Activated effector memory CD4-positive, alpha-beta T cell treated with Interleukin-2 at 50 U/mL for 16 hours (primary cell): ENCODE measurements around the gene LRRN4CL.
"Not testable (repeated sequence)": the region's sequence is repeated elsewhere in the genome, so short reads cannot be mapped to it uniquely, and the experiment has no call there.

Experiments used
- DNase-seq: peaks from one replicate; pipeline ENCODE4 v3.0.0-alpha.2; 2020

Gene LRRN4CL

DNA sequence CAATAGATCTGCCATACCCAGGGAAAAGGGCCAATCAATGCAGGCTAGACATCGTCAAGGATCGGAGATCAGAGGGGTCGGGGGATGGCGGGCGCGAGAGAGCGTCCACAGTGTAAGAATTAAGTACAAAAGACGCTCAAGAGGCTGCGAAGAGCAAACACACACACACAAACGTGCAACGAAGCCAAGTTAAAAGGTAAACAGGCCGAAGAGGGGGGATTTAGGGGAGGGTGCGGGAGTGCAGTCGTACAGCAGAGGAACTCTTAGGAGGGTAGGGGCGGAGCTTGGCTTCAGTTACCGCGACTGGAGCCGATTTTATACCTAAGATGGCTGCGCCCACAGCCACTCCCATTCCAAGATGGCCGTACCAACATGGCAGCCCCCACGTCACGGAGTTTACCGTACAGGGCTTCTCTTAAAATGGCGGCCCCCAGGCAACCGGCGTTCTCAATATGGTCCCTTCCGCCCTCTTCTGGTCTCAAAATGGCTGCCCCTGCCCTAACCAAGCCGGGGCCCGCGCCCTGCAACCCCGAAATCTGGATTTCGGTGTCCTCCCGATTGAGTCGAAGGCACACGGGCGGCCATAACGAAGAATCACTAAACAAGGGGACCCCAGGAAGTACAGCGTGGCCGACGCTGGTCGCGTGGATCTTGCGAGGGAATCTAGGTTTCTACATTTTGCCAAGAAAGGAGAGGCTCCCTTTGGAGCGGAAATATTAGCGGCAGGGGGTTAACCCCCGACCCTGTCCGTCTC is 20.1 kb upstream of the LRRN4CL start:
- peak; percentile 94 for DNase-seq

DNA sequence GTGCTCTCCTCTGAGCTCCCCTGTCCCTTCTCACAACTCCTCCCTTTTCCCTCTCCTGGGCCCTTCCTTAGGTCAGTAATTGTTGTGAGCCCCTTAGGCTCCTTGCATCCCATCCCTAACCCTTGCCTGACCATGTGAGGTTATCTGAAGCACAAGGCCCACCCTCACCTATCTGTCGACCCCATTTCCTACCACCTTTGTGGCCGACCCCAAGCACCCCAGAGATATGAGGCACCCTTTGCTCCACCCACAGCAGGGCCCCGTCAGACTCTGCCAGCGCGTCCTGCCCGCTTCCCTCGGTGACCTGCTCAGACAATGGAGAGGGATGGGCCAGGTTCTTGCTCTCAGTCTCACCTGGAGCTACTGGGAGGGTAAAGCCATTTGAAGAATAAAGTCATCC is 19.5 kb upstream of the LRRN4CL start:
- DNase-seq, result peak; percentile 40

DNA sequence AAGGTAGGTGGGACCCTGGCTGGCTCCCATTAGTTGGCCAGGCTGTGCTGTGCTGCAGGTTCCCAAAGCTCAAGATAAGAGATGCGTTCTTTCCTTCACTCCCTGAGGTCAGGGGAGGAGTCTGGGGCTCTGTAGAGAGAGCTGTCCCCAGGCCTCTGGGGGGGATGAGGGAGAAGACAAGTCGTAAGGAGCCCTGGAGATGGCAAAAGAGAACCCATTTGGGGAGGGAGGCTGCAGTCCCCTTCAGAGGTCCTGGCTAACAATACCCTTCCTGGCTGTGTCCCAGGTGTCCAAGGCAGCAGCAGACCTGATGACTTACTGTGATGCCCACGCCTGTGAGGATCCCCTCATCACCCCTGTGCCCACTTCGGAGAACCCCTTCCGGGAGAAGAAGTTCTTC is 19.1 kb upstream of the LRRN4CL start:
- DNase-seq, result no peak

DNA sequence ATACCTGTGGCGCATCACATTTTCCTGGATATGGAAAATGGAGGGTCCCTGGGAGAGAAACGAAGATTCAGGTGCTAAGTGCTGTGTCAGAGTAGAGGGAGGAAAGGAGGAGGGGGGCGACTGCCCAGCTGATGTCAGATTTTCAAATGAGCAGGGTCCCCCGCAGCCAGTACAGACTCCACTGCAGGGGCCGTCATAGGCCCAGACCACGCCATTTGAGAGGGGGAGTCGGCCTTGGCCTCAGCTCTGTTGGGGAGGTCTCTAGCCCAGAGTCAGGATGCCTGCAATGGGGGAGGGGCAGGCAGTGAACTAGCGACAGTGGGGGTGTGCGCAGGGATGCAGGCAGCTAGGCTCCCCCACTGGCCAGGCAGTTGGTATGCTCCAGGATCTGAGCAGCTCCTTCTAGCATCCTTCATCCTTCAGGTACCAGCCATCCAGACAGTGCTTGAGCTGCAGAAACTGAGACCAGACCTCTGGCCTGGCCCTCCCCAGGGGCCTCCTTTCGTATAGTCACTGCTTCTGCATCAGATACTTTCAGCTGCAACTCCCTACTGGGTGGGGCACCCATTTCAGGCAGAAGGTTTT is 18.0 kb upstream of the LRRN4CL start, which contains the start of the genes BSCL2 and GNG3:
Gene BSCL2 (minus strand): TSS at position 148 of the 585 bp plus-strand sequence. CDS start 229 bp downstream, outside the sequence.
Gene GNG3 (plus strand): TSS at position 400 of the 585 bp plus-strand sequence. CDS start 620 bp downstream, outside the sequence.
- no peak for DNase-seq

DNA sequence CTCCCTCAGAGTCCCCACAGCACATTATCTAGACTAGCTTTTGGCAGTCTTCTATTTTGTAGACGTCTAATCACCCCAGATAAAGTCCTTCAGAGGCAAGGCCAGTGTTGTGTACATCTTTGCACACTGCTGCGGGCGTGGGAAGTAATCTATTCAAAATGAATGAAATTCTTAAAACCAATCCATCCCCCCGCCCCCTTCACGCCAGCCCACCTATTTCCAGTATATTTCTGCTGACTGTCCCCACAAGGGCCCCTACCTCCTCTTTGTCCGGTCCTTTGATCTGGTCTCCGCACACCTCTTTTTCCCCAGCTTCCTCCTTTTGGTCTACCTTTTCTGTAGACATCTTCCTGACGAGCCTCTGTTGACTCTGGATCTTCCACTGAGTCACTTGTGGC is 17.5 kb upstream of the LRRN4CL start:
- DNase-seq, result no peak

DNA sequence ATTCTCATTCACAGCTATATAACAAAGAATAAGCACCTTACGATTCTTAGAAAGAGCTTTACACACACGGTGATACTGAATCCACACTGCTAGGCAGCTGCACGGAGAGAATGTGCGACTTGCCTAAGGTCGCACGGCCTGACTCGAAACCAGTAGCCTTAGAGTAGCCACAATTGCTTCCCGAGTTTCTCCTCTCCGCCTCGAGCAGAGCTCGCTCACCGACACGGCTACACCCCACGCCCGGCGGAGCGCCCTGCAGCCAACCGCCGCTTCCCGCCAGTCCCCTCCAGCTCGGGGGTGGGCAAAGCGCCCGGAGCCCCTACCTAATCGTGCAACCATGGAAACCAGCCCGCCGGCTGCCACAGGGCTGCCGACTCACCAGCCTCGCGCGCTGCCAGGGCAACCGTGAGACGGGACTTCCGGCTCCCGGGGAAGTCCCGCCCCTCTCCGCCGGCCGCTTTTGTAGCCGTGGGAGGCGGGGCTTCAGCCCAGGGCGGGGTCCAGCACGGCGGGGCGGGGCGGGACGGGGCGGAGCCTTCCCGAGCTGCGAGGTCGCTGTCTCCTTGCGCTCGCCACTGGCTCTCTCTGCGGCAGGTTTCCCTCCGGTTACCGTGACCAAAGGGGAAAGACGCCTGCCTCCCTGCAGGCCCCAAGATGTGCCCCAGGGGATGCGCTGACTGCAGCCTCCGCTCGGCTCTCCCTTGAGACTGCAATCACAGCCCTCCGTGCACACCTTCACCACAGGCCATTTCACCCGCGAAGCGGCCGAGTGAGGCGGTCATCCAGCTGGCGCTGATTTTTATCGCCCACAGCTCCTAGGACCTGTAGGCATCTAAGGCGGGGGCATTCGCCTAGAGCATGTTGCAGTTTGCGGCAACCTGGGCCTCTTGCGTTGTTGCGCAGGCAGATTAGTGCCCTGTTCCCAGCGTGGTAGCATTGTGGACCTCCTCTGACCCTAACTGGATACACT is 16.8 kb upstream of the LRRN4CL start:
- DNase-seq, result peak; percentile 88

DNA sequence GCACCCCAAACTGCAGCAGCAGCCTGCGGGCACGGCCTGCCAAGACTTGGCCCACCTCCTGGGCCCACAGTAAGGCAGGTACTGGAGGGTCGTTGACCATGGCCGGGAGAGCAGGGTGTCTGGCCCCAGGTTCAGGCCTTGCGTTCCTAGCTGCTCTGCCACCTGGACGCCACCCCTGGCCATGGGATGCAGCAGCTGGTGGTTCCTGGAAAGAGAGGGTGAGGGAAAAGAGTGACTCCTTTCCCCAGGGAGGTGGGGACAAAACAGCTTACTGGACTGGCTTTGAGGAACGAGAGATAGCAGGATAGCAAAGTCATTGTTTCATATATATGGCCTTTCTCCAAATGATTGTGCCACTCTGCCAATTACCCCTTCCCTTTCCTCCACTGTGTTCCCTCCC is 16.1 kb upstream of the LRRN4CL start:
- DNase-seq, result no peak

DNA sequence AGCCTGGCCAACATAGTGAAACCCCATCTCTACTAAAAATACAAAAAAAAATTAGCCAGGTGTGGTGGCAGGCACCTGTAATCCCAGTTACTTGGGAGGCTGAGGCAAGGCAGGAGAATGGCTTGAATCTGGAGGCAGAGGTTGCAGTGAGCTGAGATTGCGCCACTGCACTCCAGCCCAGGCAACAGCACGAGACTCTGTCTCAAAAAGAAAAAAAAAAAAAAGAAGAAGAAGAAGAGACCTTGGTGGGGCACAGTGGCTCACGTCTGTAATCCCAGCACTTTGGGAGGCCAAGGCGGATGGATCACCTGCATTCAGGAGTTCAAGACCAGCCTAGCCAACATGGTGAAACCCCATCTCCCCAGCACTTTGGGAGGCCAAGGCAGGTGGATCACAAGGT is 14.6 kb upstream of the LRRN4CL start:
- not testable (repeated sequence) for DNase-seq

DNA sequence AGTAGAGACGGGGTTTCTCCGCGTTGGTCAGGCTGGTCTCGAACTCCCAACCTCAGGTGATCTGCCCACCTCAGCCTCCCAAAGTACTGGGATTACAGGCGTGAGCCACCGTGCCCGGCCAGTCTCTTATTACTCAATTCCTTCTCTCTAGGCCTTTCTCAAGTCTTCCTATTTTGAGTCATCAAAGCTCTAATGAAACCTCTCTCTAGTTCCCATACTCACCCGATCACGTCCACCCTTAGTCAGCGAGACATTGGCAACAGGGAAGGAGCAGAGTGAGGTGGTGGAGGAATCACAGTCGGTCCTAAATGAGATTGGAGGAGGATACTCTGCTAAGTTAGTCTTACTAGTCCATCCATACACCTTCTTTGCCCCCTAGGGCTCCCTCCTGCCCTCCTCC is 12.9 kb upstream of the LRRN4CL start:
- no peak for DNase-seq

DNA sequence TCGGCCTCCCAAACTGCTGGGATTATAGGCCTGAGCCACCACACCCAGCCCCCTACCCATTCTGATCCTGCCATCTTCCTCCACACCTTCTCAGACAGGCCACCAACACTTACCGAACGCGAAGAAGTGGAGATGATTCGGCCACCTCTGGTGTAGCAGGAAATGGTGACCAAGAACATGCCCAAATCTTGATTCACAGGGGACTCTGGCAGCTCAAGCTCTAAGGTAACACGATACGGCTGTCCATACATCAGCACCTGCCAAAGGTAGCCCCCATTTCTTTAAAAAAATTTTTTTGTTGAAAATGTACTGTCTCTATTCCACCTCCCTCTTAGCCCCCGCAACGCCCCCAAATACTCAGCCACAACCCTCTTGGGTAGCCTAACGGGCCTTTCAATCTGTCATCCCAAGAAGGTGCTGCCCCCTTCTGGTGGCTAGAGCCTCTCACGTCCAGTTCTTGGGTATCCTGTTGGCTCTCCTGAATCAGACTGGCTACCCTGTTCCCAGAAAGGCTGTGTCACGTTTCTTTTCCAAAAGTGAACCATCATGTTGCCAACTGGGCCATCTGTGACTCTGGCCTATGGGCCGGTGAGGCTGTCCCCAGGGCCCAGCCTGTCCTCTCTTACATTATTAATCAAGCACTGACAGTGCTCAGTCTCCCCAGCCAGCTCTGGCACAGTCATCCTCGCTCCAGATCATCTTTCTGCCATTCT is 5.3 kb upstream of the LRRN4CL start:
- DNase-seq, result peak; percentile 56

DNA sequence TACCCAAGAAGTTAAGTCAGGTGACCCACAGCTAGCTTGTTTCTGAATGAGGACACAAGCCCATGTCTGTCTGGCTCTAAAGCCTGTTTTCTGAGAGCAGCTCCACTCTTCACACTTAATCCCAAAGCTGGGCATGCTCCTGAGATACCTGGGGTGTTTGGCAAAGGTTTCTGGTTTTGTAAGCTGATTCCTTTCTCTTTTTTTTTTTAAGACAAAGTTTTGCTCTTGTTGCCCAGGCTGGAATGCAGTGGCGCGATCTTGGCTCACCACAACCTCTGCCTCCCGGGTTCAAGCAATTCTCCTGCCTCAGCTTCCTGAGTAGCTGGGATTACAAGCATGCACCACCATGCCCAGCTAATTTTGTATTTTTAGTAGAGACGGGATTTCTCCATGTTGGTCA is 4.3 kb upstream of the LRRN4CL start:
- not testable (repeated sequence) for DNase-seq

DNA sequence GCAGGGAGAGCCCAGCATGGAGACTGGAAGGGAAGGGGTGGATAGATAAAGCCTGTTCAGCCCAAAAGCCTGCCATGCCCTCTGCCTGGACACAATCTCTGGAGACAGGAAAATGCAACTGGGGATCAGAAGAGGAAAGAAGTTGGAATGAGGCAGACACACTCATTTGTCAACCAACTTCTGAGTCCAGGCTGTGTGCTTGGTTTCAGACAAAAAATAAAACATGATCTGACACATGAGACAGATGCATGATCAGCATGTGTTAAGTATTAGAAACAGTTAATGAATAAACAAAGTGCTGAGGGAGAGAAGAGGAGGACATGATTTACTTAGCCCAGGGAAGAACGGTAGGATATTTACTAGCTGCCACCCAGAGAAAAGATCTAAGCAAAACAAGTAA is 839 bp downstream of the LRRN4CL start:
- no peak for DNase-seq

DNA sequence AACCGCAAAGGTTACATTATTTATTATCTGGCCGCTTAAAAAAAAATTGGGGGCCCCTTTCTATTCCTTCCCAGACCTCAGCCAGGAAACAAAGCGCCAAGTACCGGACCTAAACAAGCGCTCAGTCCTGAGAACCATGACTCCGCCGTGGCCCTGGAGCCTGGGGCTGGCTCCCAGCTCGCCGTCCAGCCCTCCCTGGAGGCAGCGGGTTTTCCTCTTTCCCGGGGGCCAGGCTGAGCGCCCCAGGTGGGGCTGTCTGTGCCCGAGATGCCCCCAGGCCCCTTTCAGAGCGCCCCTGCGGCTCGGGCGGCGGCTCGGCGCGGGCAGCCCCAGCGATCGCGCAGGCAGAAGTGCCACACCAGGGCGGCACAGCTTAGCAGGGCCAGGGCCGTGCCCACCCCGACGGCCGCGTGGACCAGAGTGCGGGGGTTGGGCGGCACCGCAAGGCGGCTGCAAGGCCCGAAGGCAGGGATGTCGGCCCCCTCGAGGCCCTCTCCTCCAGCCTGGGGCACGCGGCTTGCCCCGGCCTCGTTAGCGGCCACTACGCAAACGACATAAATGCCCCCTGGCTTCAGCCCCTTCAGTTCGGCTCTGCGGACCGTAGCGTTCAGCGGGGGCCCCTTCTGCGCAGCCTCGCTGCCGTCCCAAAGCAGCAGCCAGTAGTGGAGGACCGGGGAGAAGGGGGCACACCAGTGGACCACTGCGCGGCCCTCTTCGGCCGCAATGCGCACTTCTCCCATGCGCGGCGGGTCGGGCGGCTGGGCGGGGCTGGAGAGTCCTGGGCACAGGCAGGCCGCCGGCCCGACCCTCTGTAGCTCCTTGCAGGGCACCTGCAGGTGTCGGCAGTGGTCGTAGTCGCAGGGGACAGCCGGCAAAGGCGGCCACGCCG is 1.6 kb downstream of the LRRN4CL start:
- DNase-seq, result no peak

DNA sequence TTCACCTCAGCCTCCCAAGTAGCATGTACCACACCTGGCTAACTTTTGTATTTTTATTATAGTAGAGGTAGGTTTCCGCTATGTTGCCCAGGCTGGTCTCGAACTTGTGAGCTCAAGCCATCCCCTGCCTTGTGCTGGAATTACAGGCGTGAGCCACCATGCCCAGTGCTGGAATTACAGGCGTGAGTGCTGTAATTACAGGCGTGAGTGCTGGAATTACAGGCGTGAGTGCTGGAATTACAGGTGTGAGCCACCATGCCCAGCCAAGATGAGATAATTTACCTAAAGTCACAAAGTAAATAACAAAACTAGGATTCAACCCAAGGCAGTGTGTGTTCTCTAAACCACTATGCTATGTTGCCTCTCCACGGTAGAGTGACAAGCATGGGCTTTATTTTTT is 6.8 kb downstream of the LRRN4CL start:
- DNase-seq, result no peak

DNA sequence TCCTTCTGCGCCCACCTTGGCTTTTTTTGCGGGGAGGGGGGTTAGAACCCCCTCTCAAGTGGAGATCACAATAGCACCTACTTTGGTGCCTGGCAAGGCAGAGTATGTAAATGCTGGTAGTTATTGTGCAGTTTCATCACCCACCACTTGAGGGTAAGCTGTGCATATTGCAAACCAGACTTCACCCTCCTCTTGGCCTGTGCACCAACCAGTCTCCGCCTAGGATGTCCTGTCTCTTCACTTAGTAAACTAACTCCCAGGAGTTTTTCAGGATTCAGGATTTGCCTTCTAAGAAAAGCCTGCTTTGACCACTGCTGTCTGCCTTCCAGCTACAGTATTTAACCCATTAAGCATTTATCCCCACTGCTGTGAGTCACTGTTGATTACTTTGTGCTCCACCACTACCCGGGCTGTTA is 8.5 kb downstream of the LRRN4CL start:
- no peak for DNase-seq

DNA sequence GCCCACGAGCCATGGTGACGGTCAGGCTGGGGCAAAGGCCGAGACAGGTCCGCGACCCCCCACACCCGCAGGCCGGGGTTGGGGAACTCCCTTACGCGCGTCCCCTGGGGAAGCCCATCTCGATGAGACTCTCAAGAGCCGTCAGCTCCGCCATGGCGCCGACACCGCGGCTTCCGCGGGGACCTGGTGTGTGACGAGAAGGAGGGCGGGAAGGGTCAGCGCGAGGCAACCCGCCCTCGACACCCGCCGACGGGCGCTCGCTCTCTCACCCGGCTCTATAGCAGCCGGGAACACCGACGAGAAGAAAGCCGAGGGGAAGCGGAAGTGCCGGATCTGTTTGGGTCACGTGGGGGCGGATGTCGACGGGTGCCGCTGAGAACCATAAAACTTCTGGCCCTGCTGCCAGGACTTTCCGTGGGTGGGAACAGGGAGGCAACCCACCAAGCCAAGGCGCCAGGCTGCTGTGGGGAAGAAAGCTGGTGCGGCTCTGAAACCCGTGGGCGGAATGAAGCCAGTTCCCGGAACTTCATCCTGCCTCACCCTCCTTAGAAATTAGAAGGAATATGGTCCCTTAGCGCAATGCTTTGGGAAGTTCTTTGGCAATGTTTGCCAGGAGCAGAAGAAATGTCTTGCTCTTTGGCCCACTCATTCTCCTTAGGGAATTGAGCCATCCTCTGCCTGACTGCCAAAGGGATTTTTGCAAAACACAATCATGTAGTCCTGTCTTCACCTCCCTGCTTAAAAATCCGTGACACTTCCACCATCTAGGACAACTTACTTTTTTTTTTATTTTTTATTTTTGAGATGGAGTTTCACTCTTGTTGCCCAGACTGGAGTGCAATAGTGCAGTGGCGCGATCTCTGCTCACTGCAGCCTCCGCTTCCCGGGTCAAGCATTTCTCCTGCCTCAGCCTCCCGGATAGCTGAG is 10.3 kb downstream of the LRRN4CL start, which contains the start of gene UBXN1:
Gene UBXN1 (minus strand): TSS at position 304 of the 927 bp plus-strand sequence. CDS start 150 bp downstream, at position 154.
- peak; percentile 74 for DNase-seq

DNA sequence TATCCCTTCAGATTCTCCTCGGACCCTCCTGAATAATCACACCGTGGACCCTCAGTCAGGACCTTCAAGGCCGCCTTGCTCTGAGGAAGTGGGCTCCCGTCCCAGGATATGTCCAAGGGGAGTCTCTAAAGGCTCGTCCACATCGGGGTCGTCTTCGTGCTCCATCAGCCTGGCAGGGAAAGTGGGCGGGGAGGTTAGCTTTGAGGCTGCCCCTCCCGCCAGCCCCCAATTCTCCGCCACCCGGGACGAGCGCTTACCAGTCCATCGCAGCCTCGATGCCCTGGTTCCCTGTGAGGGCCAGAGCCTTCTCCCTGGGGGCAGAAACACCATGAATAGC is 10.9 kb downstream of the LRRN4CL start:
- no peak for DNase-seq

DNA sequence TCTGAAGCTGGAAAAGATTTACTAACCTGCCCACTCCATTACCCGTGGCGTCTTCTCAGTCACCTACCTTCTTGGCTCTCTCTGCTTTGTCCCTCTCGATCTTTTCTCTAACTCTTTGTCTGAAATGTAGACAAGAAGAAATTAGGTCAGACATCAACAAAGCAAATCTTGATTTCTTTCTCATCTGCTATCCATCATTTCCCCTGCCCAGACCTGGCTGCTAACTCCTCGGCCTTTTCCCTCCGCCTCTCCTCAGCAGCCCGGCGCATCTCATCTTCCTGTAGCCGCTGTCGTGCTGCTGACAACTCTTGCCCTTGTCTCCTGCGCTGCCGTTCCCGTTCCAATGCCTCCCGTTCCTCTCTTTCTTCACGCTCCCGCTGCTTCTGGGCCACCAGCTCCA is 11.6 kb downstream of the LRRN4CL start:
- no peak for DNase-seq

DNA sequence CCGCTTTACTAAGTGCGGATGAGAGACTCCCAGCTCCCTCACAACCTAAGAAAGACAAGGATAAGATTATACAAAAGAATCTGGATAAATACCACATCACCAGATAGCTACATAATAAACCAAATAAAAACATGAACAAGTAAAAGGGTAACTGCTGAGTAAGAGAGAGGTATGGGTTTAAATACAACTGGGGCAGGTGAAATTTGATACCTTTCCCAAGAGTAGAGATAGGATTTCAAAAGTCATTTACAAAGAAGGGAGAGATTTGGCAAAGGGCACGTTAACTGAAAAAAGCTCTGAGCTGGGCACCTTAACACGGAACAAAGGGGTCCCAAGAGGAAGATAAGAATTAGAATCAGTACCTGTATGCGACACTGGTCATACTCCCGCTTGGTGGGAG is 12.2 kb downstream of the LRRN4CL start:
- no peak for DNase-seq

DNA sequence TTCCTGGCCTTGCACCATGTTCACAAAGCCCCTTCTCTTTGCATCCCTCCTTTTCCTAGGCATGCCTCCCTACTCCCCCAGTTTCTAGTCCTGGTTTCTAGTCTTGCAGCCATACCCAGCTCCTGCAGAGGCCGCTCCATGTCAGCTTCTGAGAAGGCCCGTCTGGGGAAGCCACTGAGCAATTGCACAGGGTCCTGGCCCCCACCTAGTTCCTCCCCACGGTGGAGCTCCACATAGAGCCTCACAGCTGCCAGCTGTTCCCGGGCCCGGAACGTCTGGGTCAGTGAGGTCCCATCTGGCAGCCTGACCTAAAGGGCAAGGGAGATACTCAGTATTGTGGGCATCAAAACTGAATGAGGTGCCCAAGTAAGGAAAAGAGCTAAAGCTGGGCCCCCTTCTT is 12.6 kb downstream of the LRRN4CL start:
- DNase-seq, result no peak
